Thyroid gland (tissue), 4 donors: Measurements from ENCODE around the gene GPATCH2.

ENCODE experiments used
- POLR2A ChIP-seq, 2 donors: fragments of 450-650 bp; IDR thresholded peaks; one replicate each; pipeline ENCODE4 v1.6.1; 2017; ENCODE audit warnings: antibody characterized with exemption in 2 of 2, mild to moderate bottlenecking in 2 of 2, moderate library complexity in 1 of 2
- TF ChIP-seq, protein P1 (sequence below), 6 experiments: fragments of 200-600 bp in 3 of 6; fragments of 450-650 bp in 3 of 6; sonication (generic) in 3 of 6; IDR thresholded peaks; one replicate each; pipeline ENCODE4 v1.5.1; 2016 to 2019; ENCODE audit warnings: antibody characterized with exemption in 6 of 6, mild to moderate bottlenecking in 2 of 6, inconsistent platforms in 1 of 6, moderate library complexity in 1 of 6

DNA sequence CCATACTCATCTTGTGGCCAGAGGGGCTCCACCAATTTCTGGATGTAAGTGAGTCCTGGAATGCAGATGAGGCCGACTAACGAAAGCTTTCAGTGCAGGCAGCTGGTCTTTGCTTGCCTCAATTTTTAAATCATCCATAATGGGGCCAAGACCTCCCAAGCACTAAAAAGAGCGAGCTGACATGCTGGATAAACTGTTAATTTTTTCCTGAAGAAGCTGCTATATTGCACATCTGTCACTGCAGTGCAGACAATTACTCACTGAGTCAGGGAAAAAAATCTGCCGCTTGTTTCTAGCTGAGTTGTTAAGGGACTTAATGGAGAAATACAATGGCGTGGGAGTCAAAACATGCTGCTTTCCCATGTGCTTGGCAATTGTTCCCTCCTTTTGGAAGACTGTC is 205.5 kb downstream of the GPATCH2 start:
- TF ChIP-seq, protein P1, sequence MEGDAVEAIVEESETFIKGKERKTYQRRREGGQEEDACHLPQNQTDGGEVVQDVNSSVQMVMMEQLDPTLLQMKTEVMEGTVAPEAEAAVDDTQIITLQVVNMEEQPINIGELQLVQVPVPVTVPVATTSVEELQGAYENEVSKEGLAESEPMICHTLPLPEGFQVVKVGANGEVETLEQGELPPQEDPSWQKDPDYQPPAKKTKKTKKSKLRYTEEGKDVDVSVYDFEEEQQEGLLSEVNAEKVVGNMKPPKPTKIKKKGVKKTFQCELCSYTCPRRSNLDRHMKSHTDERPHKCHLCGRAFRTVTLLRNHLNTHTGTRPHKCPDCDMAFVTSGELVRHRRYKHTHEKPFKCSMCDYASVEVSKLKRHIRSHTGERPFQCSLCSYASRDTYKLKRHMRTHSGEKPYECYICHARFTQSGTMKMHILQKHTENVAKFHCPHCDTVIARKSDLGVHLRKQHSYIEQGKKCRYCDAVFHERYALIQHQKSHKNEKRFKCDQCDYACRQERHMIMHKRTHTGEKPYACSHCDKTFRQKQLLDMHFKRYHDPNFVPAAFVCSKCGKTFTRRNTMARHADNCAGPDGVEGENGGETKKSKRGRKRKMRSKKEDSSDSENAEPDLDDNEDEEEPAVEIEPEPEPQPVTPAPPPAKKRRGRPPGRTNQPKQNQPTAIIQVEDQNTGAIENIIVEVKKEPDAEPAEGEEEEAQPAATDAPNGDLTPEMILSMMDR (IDR thresholded peaks at IDR 0.05): no peak
- TF ChIP-seq POLR2A (IDR thresholded peaks at IDR 0.05): no peak
